ENCODE results near the gene SLC38A8.

SLC38A8 gene

GRCh38 chr16:84042308-84042878 is at the start of gene SLC38A8:
SLC38A8 (minus strand) TSS chr16:84042795; CDS start chr16:84042157, 638 bp downstream.
- DNase-seq, result no peak

GRCh38 chr16:84091460-84091859 is 48.9 kb upstream of the SLC38A8 start:
- no peak for DNase-seq

- DNase-seq, result no peak
Observed at GRCh38 chr16:84090211-84090610, 47.6 kb upstream of the SLC38A8 start.

- no peak for DNase-seq
Observed at GRCh38 chr16:84088695-84089395, 46.2 kb upstream of the SLC38A8 start.

- DNase-seq, result no peak
Observed at GRCh38 chr16:84087466-84088151, 45.0 kb upstream of the SLC38A8 start.

- no peak for DNase-seq
Observed at GRCh38 chr16:84087001-84087400, 44.4 kb upstream of the SLC38A8 start.

GRCh38 chr16:84086341-84086740 is 43.7 kb upstream of the SLC38A8 start:
- DNase-seq, result no peak

GRCh38 chr16:84085773-84086172 is 43.2 kb upstream of the SLC38A8 start:
- no peak for DNase-seq

- no peak for DNase-seq
Observed at GRCh38 chr16:84085271-84085667, 42.7 kb upstream of the SLC38A8 start.

GRCh38 chr16:84084570-84085270 is 42.1 kb upstream of the SLC38A8 start:
- DNase-seq, result no peak

- DNase-seq, result no peak
Observed at GRCh38 chr16:84082835-84083569, 40.4 kb upstream of the SLC38A8 start.

- no peak for DNase-seq
Observed at GRCh38 chr16:84082110-84082509, 39.5 kb upstream of the SLC38A8 start.

- no peak for DNase-seq
Observed at GRCh38 chr16:84081446-84081989, 38.9 kb upstream of the SLC38A8 start.

GRCh38 chr16:84080813-84081212 is 38.2 kb upstream of the SLC38A8 start:
- DNase-seq, result no peak

GRCh38 chr16:84080378-84080777 is 37.8 kb upstream of the SLC38A8 start:
- no peak for DNase-seq

GRCh38 chr16:84079664-84080063 is 37.1 kb upstream of the SLC38A8 start:
- no peak for DNase-seq

- no peak for DNase-seq
Observed at GRCh38 chr16:84075376-84075775, 32.8 kb upstream of the SLC38A8 start.

- DNase-seq, result no peak
Observed at GRCh38 chr16:84074721-84075120, 32.1 kb upstream of the SLC38A8 start.

GRCh38 chr16:84072014-84072413 is 29.4 kb upstream of the SLC38A8 start:
- no peak for DNase-seq

GRCh38 chr16:84071121-84071520 is 28.5 kb upstream of the SLC38A8 start:
- no peak for DNase-seq

GRCh38 chr16:84069540-84069939 is 26.9 kb upstream of the SLC38A8 start:
- DNase-seq, result no peak

- no peak for DNase-seq
Observed at GRCh38 chr16:84068783-84069462, 26.3 kb upstream of the SLC38A8 start.
